NCI-H446 (cell line): ENCODE results near the gene FAF1.

Experiments used
- DNase-seq, 2 experiments: peaks; one replicate each; lab custom pipeline; 2025; lab: John Stamatoyannopoulos, UW

FAF1 gene

DNA sequence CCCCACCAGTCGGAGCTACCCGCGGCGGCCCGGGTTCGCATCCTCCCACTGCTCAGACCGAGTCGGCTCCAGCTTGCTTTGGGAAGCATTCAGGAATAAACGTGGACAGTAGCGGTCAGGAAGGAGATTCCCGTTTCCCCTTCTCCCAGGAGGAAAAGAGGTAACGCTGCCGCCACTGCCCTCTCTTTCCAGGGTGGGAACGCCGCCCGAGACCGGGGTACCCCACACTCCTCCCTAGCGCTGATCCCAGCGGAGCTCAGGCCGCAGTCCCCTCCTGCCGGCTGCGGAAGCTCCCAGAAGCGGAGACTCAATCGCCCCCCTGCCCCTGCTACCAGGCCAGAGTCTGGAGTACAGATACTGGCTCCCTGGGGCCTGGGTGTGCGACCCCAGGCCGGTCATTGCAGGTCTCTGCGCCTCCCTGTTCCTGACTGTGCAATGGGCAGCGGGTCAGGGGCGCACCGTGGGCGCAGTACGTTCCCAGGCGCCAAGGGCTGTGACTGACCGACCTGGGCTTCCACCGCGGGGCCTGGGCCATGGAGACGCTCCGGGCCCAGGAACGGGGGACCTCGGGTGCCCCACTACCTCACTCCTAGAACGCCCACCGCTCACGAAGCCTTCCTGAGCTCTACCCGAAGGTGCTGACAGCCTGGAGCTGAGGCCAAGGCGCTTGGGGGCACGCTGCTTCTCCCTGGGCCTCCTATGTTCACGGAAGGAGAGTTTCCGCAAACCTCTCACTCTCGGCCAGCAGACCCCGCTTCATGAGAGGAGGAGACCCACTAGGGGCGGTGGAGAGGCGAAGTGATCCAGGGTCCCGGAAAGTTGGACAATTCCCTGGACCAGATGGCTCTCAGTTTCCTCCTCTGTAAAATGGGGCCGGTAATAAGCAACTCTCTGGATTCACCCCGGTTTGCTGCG, 544.6 kb downstream of the FAF1 start:
- DNase-seq: no peak

- no peak for DNase-seq
Measured at GRCh38 chr1:50414853-50415234, 545.2 kb downstream of the FAF1 start.

GRCh38 chr1:50412813-50413476, 547.1 kb downstream of the FAF1 start:
- no peak for DNase-seq

DNA sequence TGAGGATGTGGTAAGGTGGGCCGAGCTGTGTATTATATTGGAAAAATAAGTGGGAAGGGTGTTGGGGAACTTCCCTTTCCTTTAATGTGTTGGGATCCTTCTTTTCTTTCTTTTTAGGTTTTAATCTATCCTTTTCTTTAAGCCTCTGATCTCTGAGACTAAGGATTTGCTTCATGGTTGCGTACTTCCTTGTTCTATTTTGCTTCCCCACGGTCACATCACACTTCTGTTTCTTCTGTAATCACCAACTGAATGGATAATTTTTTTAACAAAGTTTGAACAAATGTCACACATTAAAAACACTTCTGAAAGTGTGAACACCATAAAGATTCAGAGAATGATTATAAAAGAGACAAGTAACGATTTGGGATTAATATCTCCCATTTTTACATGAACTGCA, 554.3 kb downstream of the FAF1 start:
- DNase-seq: no peak

DNA sequence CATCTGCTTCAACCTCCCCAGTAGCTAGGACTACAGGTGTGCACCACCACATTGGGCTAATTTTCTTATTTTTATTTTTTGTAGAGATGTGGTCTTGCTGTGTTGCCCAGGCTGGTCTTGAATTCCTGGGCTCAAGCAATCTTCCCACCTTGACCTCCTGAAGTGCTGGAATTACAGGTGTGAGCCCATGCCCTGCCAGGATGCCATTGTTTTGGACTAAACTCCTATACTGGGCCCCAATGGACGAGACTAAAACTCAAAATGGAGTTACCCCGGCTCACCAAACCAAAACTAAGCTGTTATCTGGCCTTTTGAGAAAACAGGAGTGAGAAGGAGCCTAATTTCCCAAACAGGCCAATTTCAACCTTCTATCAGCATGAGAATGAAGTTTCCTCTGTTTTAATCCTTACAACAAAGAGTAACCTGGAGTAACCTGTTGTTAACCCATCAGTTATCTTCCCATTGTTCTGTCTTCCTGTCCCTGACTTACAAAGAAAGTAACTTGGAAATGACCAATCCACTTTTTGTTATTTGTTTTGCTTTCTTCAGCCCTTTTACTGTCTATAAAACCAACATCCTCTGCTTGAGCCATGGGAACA, 566.4 kb downstream of the FAF1 start:
- no peak for DNase-seq
